ENCODE results near the gene NHS.

DNA sequence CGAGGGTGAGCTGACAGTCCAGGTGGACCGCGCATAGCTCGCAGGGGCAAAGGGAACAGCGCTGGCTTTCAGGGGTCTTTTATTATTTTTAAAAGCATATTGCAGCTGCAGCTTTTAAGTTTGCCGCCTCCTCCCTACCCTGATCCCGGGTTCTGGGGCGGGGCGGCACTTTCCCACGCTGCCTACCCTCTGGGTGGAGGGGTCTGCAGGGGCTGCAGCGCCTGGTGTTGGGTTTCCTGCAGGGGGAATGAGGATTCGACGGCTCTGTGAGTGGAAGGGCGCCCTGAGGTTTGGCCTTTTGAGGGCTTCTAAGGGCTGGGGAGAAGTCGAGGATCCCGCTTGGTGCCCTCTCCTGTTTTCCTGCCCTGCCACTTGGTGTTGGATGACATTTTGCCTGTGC lies 281.6 kb downstream of the NHS start:
- TF ChIP-seq, protein P1, sequence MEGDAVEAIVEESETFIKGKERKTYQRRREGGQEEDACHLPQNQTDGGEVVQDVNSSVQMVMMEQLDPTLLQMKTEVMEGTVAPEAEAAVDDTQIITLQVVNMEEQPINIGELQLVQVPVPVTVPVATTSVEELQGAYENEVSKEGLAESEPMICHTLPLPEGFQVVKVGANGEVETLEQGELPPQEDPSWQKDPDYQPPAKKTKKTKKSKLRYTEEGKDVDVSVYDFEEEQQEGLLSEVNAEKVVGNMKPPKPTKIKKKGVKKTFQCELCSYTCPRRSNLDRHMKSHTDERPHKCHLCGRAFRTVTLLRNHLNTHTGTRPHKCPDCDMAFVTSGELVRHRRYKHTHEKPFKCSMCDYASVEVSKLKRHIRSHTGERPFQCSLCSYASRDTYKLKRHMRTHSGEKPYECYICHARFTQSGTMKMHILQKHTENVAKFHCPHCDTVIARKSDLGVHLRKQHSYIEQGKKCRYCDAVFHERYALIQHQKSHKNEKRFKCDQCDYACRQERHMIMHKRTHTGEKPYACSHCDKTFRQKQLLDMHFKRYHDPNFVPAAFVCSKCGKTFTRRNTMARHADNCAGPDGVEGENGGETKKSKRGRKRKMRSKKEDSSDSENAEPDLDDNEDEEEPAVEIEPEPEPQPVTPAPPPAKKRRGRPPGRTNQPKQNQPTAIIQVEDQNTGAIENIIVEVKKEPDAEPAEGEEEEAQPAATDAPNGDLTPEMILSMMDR (IDR thresholded peaks at IDR 0.05 in 4 of 5, conservative IDR thresholded peaks at IDR 0.05 in 1 of 5): no peak
- no peak for TF ChIP-seq POLR2A (IDR thresholded peaks at IDR 0.05)
